Ascending aorta (tissue), 2 donors: Measurements from ENCODE around the gene PCSK5. TPM values are rescaled to one million over a fixed set of nuclear protein-coding genes. Genes with fewer than 3 reads are reported as not detected.

Source experiments
- DNase-seq, 2 donors: peaks; one replicate each; pipeline ENCODE4 v3.0.0-alpha.2; 2019; ENCODE audit warnings: low spot score in 2 of 2
- H3K27ac ChIP-seq, 2 donors: fragments of 200-600 bp; sonication (generic); one replicate each; pipeline ENCODE4 v1.5.1; 2016 to 2017; ENCODE audit warnings: mild to moderate bottlenecking in 1 of 2
- H3K27me3 ChIP-seq: fragments of 200-600 bp; sonication (generic); one replicate; pipeline ENCODE4 v1.5.1; 2017
- H3K36me3 ChIP-seq, 2 donors: fragments of 200-600 bp; sonication (generic); one replicate each; pipeline ENCODE4 v1.5.1; 2016
- H3K4me1 ChIP-seq, 2 donors: fragments of 200-600 bp; sonication (generic); one replicate each; pipeline ENCODE4 v1.5.1; 2016 to 2017; ENCODE audit warnings: mild to moderate bottlenecking in 1 of 2
- H3K4me3 ChIP-seq, 2 donors: fragments of 200-600 bp; sonication (generic); one replicate each; pipeline ENCODE4 v1.5.1; 2016 to 2017; ENCODE audit warnings: mild to moderate bottlenecking in 1 of 2
- H3K9me3 ChIP-seq, 2 donors: fragments of 200-600 bp; sonication (generic); one replicate each; pipeline ENCODE4 v1.5.1; 2016
- CTCF ChIP-seq, 3 experiments: fragments of 200-600 bp in 2 of 3; fragments of 450-650 bp in 1 of 3; sonication (generic) in 2 of 3; IDR thresholded peaks; one replicate each; pipeline ENCODE4 v1.5.1; 2016 to 2019; ENCODE audit warnings: antibody characterized with exemption in 3 of 3, mild to moderate bottlenecking in 1 of 3, moderate library complexity in 1 of 3
- intact Hi-C: fragments of 100-400 bp; cut with DNase I; formaldehyde crosslinking; loops from one replicate; pipeline ENCODE4 v1.15.1; 2023
- total RNA-seq: library from RNA; depleted of rRNA; stranded (reverse); fragments of >200 nt; gene quantifications from one replicate; pipeline ENCODE4 v1.1.0, GENCODE V29; 2016

PCSK5 gene
- total RNA-seq, 1 donor from 2014 or later, result 66.3 TPM

GRCh38 chr9:76200745-76201144 is 310.3 kb downstream of the PCSK5 start:
- H3K4me1 ChIP-seq, result no peaks in the 10 kb centered on the region
- no peak for DNase-seq
- H3K9me3 ChIP-seq, result no peaks in the 10 kb centered on the region
- no peaks in the 10 kb centered on the region for H3K36me3 ChIP-seq
- no peak overlapping the region for H3K27ac ChIP-seq
- intact Hi-C loops, result no loop called here
- TF ChIP-seq CTCF (IDR thresholded peaks at IDR 0.05), result no peak
- no peak overlapping the region for H3K4me3 ChIP-seq
- H3K27me3 ChIP-seq, result no peaks in the 10 kb centered on the region

GRCh38 chr9:76203373-76203772 is 312.9 kb downstream of the PCSK5 start:
- DNase-seq, result no peak
- Histone ChIP-seq H3K27me3 (no peaks in the 10 kb centered on the region), H3K36me3 (no peaks in the 10 kb centered on the region), H3K4me3 (no peak overlapping the region), H3K27ac (no peak overlapping the region), H3K4me1 (no peaks in the 10 kb centered on the region), H3K9me3 (no peaks in the 10 kb centered on the region)
- intact Hi-C loops, result no loop called here
- TF ChIP-seq CTCF (IDR thresholded peaks at IDR 0.05), result no peak

- no peak for DNase-seq
Observed at GRCh38 chr9:76206821-76207220, 316.3 kb downstream of the PCSK5 start.

GRCh38 chr9:76213751-76214150 is 323.3 kb downstream of the PCSK5 start:
- H3K36me3 ChIP-seq, result no peaks in the 10 kb centered on the region
- DNase-seq, result no peak
- no peaks in the 10 kb centered on the region for H3K9me3 ChIP-seq
- H3K4me3 ChIP-seq, result no peak overlapping the region
- peaks cover 0 to 2% of the 10 kb centered on the region in 2 donors for H3K4me1 ChIP-seq
- no peaks in the 10 kb centered on the region for H3K27me3 ChIP-seq
- H3K27ac ChIP-seq, result no peak overlapping the region
- TF ChIP-seq CTCF (IDR thresholded peaks at IDR 0.05), result no peak
- intact Hi-C loops, result no loop called here

More at GRCh38 chr9:76206821-76207220, 316.3 kb downstream of the PCSK5 start:
- Histone ChIP-seq H3K9me3 (no peaks in the 10 kb centered on the region), H3K4me3 (no peak overlapping the region), H3K36me3 (no peaks in the 10 kb centered on the region), H3K27me3 (no peaks in the 10 kb centered on the region), H3K27ac (no peak overlapping the region), H3K4me1 (no peaks in the 10 kb centered on the region)
- TF ChIP-seq CTCF (IDR thresholded peaks at IDR 0.05), result no peak
- intact Hi-C loops, result no loop called here

- no peak for TF ChIP-seq CTCF (IDR thresholded peaks at IDR 0.05)
- intact Hi-C loops, result loop anchor here (5.0 kb wide), 1 partner anchor 87 kb away; no protein-coding TSS in a partner anchor
- no peak for DNase-seq
Observed at GRCh38 chr9:76215066-76215465, 324.6 kb downstream of the PCSK5 start.

GRCh38 chr9:76216161-76216649 is 325.7 kb downstream of the PCSK5 start:
- no peak for DNase-seq
- H3K4me3 ChIP-seq, result no peak overlapping the region
- H3K4me1 ChIP-seq, result peaks cover 0 to 2% of the 10 kb centered on the region in 2 donors
- no peak for TF ChIP-seq CTCF (IDR thresholded peaks at IDR 0.05)
- H3K36me3 ChIP-seq, result no peaks in the 10 kb centered on the region
- no peaks in the 10 kb centered on the region for H3K27me3 ChIP-seq
- H3K27ac ChIP-seq, result no peak overlapping the region
- H3K9me3 ChIP-seq, result no peaks in the 10 kb centered on the region
- intact Hi-C loops, result loop anchor here (5.0 kb wide), 1 partner anchor 86 kb away; no protein-coding TSS in a partner anchor

More at GRCh38 chr9:76215066-76215465, 324.6 kb downstream of the PCSK5 start:
- Histone ChIP-seq H3K9me3 (no peaks in the 10 kb centered on the region), H3K27me3 (no peaks in the 10 kb centered on the region), H3K36me3 (no peaks in the 10 kb centered on the region), H3K4me3 (no peak overlapping the region), H3K27ac (no peak overlapping the region), H3K4me1 (peaks cover 0 to 2% of the 10 kb centered on the region in 2 donors)
